Nasal cavity respiratory epithelium epithelial cell of viscerocranial mucosa (primary cell): Measurements from ENCODE around the gene DCAF10. TPM values are rescaled to one million over a fixed set of nuclear protein-coding genes. Genes with fewer than 3 reads are reported as not detected.

Source experiments
- total RNA-seq: library from RNA; depleted of rRNA; stranded (reverse); fragments of >200 nt; gene quantifications from 2 replicates; pipeline ENCODE4 v1.2.3, GENCODE V29; 2014

DCAF10 gene
- total RNA-seq: 31.8 and 85.6 TPM in 2 replicates

GRCh38 chr9:37800631-37801286, at the start of gene DCAF10:
DCAF10 (plus strand) TSS chr9:37800797; CDS start chr9:37800867, 70 bp downstream.

GRCh38 chr9:37753489-37754190, 47.0 kb upstream of the DCAF10 start, which contains the start of gene TRMT10B:
TRMT10B (plus strand) TSS chr9:37753805; CDS start chr9:37761932, 8,127 bp downstream.

GRCh38 chr9:37784616-37785483, 15.7 kb upstream of the DCAF10 start, which contains the start of gene EXOSC3:
EXOSC3 (minus strand) TSS chr9:37785064; CDS start chr9:37785044, 20 bp downstream.

GRCh38 chr9:37903647-37904444, 103.2 kb downstream of the DCAF10 start, which contains the start of gene SLC25A51:
SLC25A51 (minus strand) TSS chr9:37904127; CDS start chr9:37888550, 15,577 bp downstream.

Other genes starting within 250 kb of the DCAF10 start
- 6.2 and 9.8 TPM in 2 replicates for gene FBXO10, start 224.4 kb upstream of the DCAF10 start, total RNA-seq
- gene TOMM5, start 208.2 kb upstream of the DCAF10 start, total RNA-seq: 136 and 138 TPM in 2 replicates
- under 0.01 and 0.07 TPM in 2 replicates for gene FRMPD1, start 149.8 kb upstream of the DCAF10 start, total RNA-seq
- gene TRMT10B, start 47.0 kb upstream of the DCAF10 start, total RNA-seq: 3.8 and 5.7 TPM in 2 replicates
- 27.0 and 32.3 TPM in 2 replicates for gene EXOSC3, start 15.7 kb upstream of the DCAF10 start, total RNA-seq
- 100 and 101 TPM in 2 replicates for gene SLC25A51, start 103.3 kb downstream of the DCAF10 start, total RNA-seq